GM12891 (cell line): ENCODE data around the gene DVL3.

ENCODE experiments used
- DNase-seq: peaks from one replicate; pipeline ENCODE4 v3.0.0; 2011; ENCODE audit warnings: low spot score; ENCODE audit not compliant: insufficient read length
- FAIRE-seq: peaks from 2 replicates; lab custom pipeline; 2011; peaks lifted over from hg19 to GRCh38; lab: Jason Lieb, UNC
- PAX5 ChIP-seq: IDR thresholded peaks from 2 replicates; pipeline ENCODE4 v1.6.1; 2011; ENCODE audit warnings: low read length, moderate library complexity, mild to moderate bottlenecking; ENCODE audit not compliant: insufficient read depth, severe bottlenecking
- POLR2A ChIP-seq: IDR thresholded peaks from 2 replicates; pipeline ENCODE4 v1.6.1; 2011; ENCODE audit warnings: low read depth, low read length, control low read depth
- POLR2AphosphoS5 ChIP-seq: IDR thresholded peaks from 2 replicates; pipeline ENCODE4 v1.6.1; 2011; ENCODE audit warnings: low read depth, low read length, control low read depth
- POU2F2 ChIP-seq: IDR thresholded peaks from 2 replicates; pipeline ENCODE4 v1.6.1; 2011; ENCODE audit warnings: low read depth, mild to moderate bottlenecking, control low read depth, low read length, moderate library complexity
- SPI1 ChIP-seq: IDR thresholded peaks from 2 replicates; pipeline ENCODE4 v1.6.1; 2011; ENCODE audit warnings: low read depth, low read length, control low read depth
- TAF1 ChIP-seq: IDR thresholded peaks from 2 replicates; pipeline ENCODE4 v1.6.1; 2011; ENCODE audit warnings: low read depth, low read length, control low read depth

The DVL3 gene

DNA sequence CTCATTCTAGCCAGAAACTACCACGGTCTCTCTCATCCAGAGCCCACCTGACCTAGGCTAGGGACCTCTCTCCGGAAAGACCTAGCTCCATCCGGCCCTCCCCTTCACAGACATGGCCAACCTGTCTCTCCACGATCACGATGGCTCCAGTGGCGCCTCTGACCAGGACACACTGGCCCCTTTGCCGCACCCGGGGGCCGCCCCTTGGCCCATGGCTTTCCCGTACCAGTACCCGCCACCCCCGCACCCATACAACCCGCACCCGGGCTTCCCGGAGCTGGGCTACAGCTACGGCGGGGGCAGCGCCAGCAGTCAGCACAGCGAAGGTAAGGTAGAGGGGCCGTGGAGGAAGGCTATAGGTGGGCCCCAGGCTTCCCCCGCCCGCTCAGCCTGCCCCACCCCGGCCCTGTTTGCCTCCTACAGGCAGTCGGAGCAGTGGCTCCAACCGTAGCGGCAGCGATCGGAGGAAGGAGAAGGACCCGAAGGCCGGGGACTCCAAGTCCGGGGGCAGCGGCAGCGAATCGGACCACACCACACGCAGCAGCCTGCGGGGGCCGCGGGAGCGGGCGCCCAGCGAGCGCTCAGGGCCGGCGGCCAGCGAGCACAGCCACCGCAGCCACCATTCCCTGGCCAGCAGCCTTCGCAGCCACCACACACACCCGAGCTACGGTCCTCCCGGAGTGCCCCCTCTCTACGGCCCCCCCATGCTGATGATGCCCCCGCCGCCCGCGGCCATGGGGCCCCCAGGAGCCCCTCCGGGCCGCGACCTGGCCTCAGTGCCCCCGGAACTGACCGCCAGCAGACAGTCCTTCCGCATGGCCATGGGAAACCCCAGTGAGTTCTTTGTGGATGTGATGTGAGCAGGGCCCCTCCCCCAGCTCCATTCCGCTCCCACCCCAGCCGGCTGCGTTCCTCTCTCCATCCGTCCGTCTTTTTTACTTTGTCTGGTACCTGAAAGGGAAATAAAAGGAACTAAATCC, 15.0 kb downstream of the DVL3 start:
- TF ChIP-seq TAF1 (no peak), POLR2A (no peak), SPI1 (no peak), POU2F2 (no peak), POLR2AphosphoS5 (no peak), PAX5 (no peak)
- no peak for DNase-seq
- no peak for FAIRE-seq

DNA sequence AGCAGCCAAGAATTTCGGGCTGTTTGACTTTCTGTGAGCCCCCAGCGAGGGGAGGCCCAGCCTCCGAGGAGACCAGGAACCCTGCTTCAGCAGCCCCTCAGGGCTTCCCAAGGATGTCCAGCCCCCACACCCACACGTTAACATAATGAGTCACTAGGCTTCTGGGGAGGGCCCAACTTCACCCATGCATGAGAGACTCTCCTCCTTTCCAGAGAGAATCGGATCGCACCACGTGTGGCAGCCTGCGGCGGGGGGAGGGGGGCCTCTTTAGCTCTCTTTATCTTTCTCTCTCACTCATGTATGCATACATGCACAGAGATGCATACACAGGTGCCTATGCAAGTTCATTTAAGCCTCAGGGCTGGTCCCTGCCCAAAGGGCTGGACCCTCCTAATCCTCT, 16.4 kb downstream of the DVL3 start:
- TF ChIP-seq SPI1, result no peak
- TF ChIP-seq PAX5, result no peak
- TF ChIP-seq POLR2A, result no peak
- no peak for TF ChIP-seq POLR2AphosphoS5
- no peak for TF ChIP-seq TAF1
- TF ChIP-seq POU2F2, result no peak
- DNase-seq (no peak), FAIRE-seq (no peak)

DNA sequence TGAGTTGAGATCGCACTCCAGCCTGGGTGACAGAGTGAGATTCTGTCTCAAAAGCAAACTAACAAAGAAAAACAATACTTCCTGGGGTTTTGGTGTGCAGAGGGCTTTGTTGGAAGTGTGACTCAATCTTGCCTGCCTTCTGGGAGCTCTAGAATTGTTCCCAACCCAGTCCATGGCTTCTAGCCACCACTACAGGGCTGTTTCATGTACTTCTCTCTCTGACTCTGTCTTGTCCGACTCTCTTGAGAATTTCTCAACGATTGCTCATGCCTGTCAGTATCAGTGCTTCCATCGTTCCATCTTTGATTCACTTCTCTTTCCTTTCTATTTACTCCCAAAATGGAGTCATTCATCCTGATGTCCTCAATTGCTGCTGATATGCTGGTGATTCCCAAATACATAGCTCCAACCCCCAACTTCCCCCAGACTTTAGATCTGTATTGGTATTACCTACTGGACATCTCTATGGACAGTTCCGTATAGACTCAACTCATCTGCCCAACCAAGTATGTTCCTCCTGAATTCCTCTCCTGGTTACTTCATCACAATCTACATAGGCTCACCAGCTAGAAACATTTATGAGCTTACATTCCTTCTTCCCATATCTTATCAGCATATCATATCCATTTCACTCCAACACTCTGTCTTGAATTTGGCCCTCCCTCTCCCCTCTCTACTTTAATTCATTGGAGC, 17.6 kb downstream of the DVL3 start:
- DNase-seq (no peak), FAIRE-seq (no peak)
- TF ChIP-seq POLR2AphosphoS5, result no peak
- no peak for TF ChIP-seq SPI1
- no peak for TF ChIP-seq POLR2A
- no peak for TF ChIP-seq POU2F2
- TF ChIP-seq PAX5, result no peak
- no peak for TF ChIP-seq TAF1

- DNase-seq (no peak), FAIRE-seq (no peak)
- TF ChIP-seq POU2F2, result no peak
- TF ChIP-seq TAF1, result no peak
- TF ChIP-seq SPI1, result no peak
- TF ChIP-seq POLR2AphosphoS5, result no peak
- no peak for TF ChIP-seq PAX5
- TF ChIP-seq POLR2A, result no peak
Measured at GRCh38 chr3:184173374-184173722, 18.2 kb downstream of the DVL3 start.

DNA sequence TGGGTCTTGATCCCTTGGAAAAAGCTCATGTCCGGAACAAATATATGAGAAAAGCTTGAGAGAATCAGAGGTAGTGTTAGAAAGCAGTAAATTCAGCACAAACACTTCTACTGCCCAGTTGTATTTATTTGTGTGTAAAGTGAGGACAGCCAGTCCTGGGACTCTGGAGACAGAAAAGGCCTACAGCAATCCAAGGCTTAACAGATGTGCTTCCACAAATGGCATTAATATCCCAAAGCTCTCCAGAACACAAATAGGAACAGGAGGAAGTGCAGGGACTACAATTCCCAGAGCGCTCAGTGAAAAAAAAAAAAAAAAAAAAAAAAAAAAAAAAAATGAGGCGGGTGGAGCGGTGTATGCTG, 19.1 kb downstream of the DVL3 start:
- TF ChIP-seq PAX5, result no peak
- TF ChIP-seq POLR2AphosphoS5, result no peak
- no peak for TF ChIP-seq POLR2A
- no peak for TF ChIP-seq TAF1
- TF ChIP-seq POU2F2, result no peak
- TF ChIP-seq SPI1, result no peak
- FAIRE-seq, result no peak
- no peak for DNase-seq

DNA sequence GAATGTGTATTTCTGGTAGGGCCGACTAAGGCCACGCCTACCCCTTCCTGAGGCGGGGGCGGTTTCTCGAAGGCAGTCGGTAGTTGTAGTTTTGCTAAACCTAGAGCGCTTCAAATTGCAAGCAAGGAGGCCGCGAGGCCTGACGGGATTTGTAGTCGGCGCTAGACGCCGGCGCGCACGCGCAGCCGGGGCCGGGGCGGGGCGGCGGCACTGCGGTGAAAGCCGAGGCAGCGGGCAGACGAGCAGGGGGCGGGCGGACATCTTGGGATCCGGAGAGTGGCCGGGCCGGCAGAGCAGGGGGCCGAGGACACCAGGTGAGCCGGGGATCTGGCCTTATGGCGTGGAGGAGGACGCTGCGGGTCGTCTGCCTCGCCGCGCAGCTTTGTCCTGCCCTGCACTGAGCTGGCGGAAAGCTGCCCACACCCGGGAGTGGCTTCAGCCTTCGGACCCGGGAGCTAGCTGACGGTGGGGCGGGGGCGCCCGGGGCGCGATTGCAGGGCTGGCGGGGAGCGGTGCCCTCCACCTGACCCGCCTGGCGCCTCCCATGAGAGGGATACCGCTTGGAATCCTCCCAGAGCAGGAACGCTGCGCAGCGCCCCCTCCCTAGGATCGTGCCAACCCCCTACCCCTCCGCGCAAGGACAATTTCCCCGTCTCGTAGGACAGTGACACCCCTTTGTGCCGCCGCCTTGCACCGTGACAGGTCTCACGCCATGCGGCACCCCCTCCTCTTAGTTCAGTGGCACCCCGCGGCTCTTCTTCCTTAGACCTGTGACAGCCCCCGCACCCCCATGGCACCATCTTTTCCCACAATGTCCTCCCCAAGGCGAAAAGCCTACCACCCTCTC, 19.7 kb downstream of the DVL3 start, which contains the start of gene AP2M1:
AP2M1 (plus strand) TSS at position 210 of the 847 bp plus-strand sequence. CDS start 2,139 bp downstream, outside the sequence.
- DNase-seq, result peak; percentile 96
- TF ChIP-seq POU2F2 (no peak; the same call in 1 of the 2 replicates), PAX5 (no peak), POLR2AphosphoS5 (peak; percentile 78; the same call in 1 of the 2 replicates), POLR2A (peak; percentile 69; the same call in 1 of the 2 replicates), TAF1 (peak; percentile 40; the same call in 1 of the 2 replicates), SPI1 (no peak)
- peak; percentile 91 for FAIRE-seq

- TF ChIP-seq POU2F2, result no peak
- TF ChIP-seq SPI1, result no peak
- TF ChIP-seq PAX5, result no peak
- TF ChIP-seq TAF1, result no peak
- no peak for TF ChIP-seq POLR2A
- no peak for TF ChIP-seq POLR2AphosphoS5
- FAIRE-seq (no peak), DNase-seq (no peak)
Measured at GRCh38 chr3:184175506-184175905, 20.3 kb downstream of the DVL3 start.

DNA sequence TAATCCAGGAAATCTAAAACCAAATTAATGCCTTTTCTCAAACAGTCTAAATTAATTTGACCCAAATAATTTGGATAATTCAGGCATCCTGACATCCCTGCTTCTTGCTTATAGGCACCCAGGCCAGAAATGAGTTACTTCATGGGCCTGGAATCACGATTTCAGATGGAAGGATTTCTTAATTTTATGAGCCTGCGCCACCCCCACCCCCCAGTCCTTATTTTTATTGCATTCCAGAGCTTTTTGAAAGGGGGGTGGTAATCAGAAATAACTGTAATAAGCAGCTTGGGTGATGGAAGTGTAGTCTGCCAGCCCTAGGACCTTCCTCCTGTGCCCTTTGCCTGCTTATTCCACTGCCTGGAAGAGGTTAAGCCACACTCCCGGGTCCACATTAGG, 20.8 kb downstream of the DVL3 start:
- no peak for DNase-seq
- TF ChIP-seq SPI1, result no peak
- TF ChIP-seq PAX5, result no peak
- TF ChIP-seq POU2F2, result no peak
- no peak for FAIRE-seq
